HepG2 (cell line): ENCODE results near the gene LSR. TPM values are rescaled to one million over a fixed set of nuclear protein-coding genes. Genes with fewer than 3 reads are reported as not detected.

ENCODE experiments used
- AKAP8 ChIP-seq: sonication (generic); formaldehyde crosslinking; IDR thresholded peaks from 2 replicates; pipeline ENCODE4 v1.5.1; 2020; ENCODE audit warnings: mild to moderate bottlenecking, missing genetic modification reagents
- CBX5 ChIP-seq: sonication (generic); formaldehyde crosslinking; IDR thresholded peaks from 2 replicates; pipeline ENCODE4 v1.4.0; 2020; ENCODE audit warnings: missing genetic modification reagents, borderline replicate concordance
- GPN1 ChIP-seq: sonication (generic); formaldehyde crosslinking; IDR thresholded peaks from 2 replicates; pipeline ENCODE4 v1.5.1; 2020; ENCODE audit warnings: missing genetic modification reagents, borderline replicate concordance
- KDM2A ChIP-seq: sonication (generic); formaldehyde crosslinking; IDR thresholded peaks from 2 replicates; pipeline ENCODE4 v1.4.0; 2020; ENCODE audit warnings: low read depth, missing genetic modification reagents, borderline replicate concordance
- PRPF4 ChIP-seq: fragments of 200-400 bp; formaldehyde crosslinking; IDR thresholded peaks from 2 replicates; pipeline ENCODE4 v1.6.1; 2016; ENCODE audit warnings: low read length, low read depth; ENCODE audit not compliant: poor library complexity, severe bottlenecking
- SRSF4 ChIP-seq: fragments of 200-400 bp; formaldehyde crosslinking; IDR thresholded peaks from one replicate; pipeline ENCODE4 v1.6.1; 2018; ENCODE audit warnings: mild to moderate bottlenecking, low read depth, low read length, moderate library complexity; ENCODE audit not compliant: poor library complexity, severe bottlenecking
- ZBTB7B ChIP-seq: sonication (generic); formaldehyde crosslinking; IDR thresholded peaks from 2 replicates; pipeline ENCODE4 v1.4.0; 2020; ENCODE audit warnings: missing genetic modification reagents
- ZNF383 ChIP-seq: sonication (generic); formaldehyde crosslinking; IDR thresholded peaks from 2 replicates; pipeline ENCODE4 v1.4.0; 2020; ENCODE audit warnings: missing genetic modification reagents, mild to moderate bottlenecking, borderline replicate concordance
- polyA plus RNA-seq, 8 experiments: library from polyadenylated mRNA; depleted of rRNA in 3 of 8; stranded (reverse) in 7 of 8; unstranded in 1 of 8; fragments of >200 nt; fragmentation: Illumina TruSeq in 4 of 8; extraction: Trizol in 4 of 8; gene quantifications; 2 replicates each; pipeline versions ENCODE4 v1.2.1 to v1.2.3, GENCODE V29; 2011 to 2016; ENCODE audit warnings: low read depth in 4 of 8, missing spikeins in 1 of 8, mixed read lengths in 1 of 8; ENCODE audit not compliant: insufficient read depth in 1 of 8
- total RNA-seq, 5 experiments: library from RNA; depleted of rRNA; stranded (reverse); fragments of >200 nt; fragmentation: Illumina TruSeq; extraction: Trizol; gene quantifications; 2 replicates each; pipeline ENCODE4 v1.2.3, GENCODE V29; 2016; ENCODE audit warnings: low read depth in 1 of 5
- TF ChIP-seq, protein P1 (sequence below): sonication (generic); formaldehyde crosslinking; IDR thresholded peaks from 2 replicates; pipeline ENCODE4 v1.4.0; 2020; ENCODE audit warnings: missing genetic modification reagents
- TF ChIP-seq, protein P2 (sequence below): IDR thresholded peaks from 2 replicates; pipeline ENCODE4 v1.6.1; 2016; ENCODE audit warnings: missing compliant biosample characterization, missing genetic modification reagents, borderline replicate concordance
- TF ChIP-seq, protein P3 (sequence below): sonication (generic); formaldehyde crosslinking; IDR thresholded peaks from 2 replicates; pipeline ENCODE4 v1.8.0; 2022; ENCODE audit warnings: low read depth, missing genetic modification reagents
- TF ChIP-seq, protein P4 (sequence below): sonication (generic); formaldehyde crosslinking; IDR thresholded peaks from 2 replicates; pipeline ENCODE4 v1.4.0; 2020; ENCODE audit warnings: missing genetic modification reagents
- TF ChIP-seq, protein P5 (sequence below): sonication (generic); formaldehyde crosslinking; IDR thresholded peaks from 2 replicates; pipeline ENCODE4 v1.4.0; 2020; ENCODE audit warnings: missing genetic modification reagents

LSR gene
- total and polyA plus RNA-seq, 2 of the 13 experiments (the other 11 are each of a cell fraction or from before 2014, with no cell fraction given): 29.2 to 79.2 TPM

DNA sequence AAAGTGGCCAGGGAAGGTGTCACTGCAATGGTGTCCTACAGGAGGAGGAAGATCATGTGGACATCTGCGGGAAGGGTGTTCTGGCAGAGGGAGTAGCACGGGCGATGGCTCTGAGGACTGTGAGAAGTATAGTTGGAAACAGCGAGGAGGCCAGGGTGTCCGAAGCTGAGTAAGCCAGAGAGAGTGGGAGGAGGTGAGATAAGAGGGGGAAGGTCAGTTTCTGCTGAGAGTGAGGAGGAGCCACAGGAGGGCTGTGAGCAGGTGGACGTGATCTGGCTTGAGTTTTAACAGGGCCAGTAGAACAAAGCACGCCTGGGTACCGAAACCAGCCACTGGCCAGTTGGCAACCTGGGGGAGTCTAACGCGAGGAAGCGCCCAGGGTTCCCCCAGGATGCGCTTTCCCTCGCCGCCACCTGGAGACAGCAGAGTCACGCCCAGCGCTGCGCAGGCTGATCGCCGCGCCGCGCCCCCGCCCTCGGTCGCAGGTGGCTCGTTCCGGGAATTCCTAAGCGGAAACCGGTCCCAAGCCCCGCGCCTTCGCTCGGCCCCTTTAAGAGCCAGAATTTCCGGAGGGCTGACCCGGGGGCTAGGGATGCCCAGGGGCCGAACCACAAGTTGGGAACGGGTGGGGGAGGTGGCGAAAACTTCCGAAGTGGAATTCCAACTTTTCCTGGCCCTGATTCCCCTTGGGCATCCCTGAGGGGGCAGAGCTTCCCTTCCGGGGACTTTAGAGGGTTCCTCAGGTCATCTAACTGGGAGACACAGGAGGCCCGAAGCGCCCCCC, 1.1 kb upstream of the LSR start (continued):
- no peak for TF ChIP-seq PRPF4
- TF ChIP-seq, protein P1, sequence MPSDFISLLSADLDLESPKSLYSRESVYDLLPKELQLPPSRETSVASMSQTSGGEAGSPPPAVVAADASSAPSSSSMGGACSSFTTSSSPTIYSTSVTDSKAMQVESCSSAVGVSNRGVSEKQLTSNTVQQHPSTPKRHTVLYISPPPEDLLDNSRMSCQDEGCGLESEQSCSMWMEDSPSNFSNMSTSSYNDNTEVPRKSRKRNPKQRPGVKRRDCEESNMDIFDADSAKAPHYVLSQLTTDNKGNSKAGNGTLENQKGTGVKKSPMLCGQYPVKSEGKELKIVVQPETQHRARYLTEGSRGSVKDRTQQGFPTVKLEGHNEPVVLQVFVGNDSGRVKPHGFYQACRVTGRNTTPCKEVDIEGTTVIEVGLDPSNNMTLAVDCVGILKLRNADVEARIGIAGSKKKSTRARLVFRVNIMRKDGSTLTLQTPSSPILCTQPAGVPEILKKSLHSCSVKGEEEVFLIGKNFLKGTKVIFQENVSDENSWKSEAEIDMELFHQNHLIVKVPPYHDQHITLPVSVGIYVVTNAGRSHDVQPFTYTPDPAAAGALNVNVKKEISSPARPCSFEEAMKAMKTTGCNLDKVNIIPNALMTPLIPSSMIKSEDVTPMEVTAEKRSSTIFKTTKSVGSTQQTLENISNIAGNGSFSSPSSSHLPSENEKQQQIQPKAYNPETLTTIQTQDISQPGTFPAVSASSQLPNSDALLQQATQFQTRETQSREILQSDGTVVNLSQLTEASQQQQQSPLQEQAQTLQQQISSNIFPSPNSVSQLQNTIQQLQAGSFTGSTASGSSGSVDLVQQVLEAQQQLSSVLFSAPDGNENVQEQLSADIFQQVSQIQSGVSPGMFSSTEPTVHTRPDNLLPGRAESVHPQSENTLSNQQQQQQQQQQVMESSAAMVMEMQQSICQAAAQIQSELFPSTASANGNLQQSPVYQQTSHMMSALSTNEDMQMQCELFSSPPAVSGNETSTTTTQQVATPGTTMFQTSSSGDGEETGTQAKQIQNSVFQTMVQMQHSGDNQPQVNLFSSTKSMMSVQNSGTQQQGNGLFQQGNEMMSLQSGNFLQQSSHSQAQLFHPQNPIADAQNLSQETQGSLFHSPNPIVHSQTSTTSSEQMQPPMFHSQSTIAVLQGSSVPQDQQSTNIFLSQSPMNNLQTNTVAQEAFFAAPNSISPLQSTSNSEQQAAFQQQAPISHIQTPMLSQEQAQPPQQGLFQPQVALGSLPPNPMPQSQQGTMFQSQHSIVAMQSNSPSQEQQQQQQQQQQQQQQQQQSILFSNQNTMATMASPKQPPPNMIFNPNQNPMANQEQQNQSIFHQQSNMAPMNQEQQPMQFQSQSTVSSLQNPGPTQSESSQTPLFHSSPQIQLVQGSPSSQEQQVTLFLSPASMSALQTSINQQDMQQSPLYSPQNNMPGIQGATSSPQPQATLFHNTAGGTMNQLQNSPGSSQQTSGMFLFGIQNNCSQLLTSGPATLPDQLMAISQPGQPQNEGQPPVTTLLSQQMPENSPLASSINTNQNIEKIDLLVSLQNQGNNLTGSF (CRISPR knock-in tag): no peak
- no peak for TF ChIP-seq AKAP8 (CRISPR knock-in tag)
- TF ChIP-seq KDM2A (CRISPR knock-in tag): peak; percentile 82
- TF ChIP-seq, protein P2, sequence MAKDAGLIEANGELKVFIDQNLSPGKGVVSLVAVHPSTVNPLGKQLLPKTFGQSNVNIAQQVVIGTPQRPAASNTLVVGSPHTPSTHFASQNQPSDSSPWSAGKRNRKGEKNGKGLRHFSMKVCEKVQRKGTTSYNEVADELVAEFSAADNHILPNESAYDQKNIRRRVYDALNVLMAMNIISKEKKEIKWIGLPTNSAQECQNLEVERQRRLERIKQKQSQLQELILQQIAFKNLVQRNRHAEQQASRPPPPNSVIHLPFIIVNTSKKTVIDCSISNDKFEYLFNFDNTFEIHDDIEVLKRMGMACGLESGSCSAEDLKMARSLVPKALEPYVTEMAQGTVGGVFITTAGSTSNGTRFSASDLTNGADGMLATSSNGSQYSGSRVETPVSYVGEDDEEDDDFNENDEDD (CRISPR knock-in tag): peak; percentile 72; the same call in 1 of the 2 replicates
- TF ChIP-seq SRSF4: no peak
- TF ChIP-seq GPN1 (CRISPR knock-in tag): no peak
- TF ChIP-seq ZBTB7B (CRISPR knock-in tag): no peak
- no peak for TF ChIP-seq ZNF383
- TF ChIP-seq CBX5 (CRISPR knock-in tag): no peak
- TF ChIP-seq, protein P3, sequence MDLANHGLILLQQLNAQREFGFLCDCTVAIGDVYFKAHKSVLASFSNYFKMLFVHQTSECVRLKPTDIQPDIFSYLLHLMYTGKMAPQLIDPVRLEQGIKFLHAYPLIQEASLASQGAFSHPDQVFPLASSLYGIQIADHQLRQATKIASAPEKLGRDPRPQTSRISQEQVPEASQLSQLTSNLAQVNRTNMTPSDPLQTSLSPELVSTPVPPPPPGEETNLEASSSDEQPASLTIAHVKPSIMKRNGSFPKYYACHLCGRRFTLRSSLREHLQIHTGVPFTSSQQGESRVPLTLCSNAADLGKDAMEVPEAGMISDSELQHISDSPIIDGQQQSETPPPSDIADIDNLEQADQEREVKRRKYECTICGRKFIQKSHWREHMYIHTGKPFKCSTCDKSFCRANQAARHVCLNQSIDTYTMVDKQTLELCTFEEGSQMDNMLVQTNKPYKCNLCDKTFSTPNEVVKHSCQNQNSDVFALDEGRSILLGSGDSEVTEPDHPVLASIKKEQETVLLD: no peak; the same call in 1 of the 2 replicates
- TF ChIP-seq, protein P4, sequence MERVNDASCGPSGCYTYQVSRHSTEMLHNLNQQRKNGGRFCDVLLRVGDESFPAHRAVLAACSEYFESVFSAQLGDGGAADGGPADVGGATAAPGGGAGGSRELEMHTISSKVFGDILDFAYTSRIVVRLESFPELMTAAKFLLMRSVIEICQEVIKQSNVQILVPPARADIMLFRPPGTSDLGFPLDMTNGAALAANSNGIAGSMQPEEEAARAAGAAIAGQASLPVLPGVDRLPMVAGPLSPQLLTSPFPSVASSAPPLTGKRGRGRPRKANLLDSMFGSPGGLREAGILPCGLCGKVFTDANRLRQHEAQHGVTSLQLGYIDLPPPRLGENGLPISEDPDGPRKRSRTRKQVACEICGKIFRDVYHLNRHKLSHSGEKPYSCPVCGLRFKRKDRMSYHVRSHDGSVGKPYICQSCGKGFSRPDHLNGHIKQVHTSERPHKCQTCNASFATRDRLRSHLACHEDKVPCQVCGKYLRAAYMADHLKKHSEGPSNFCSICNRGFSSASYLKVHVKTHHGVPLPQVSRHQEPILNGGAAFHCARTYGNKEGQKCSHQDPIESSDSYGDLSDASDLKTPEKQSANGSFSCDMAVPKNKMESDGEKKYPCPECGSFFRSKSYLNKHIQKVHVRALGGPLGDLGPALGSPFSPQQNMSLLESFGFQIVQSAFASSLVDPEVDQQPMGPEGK (CRISPR knock-in tag): peak; percentile 85
- TF ChIP-seq, protein P5, sequence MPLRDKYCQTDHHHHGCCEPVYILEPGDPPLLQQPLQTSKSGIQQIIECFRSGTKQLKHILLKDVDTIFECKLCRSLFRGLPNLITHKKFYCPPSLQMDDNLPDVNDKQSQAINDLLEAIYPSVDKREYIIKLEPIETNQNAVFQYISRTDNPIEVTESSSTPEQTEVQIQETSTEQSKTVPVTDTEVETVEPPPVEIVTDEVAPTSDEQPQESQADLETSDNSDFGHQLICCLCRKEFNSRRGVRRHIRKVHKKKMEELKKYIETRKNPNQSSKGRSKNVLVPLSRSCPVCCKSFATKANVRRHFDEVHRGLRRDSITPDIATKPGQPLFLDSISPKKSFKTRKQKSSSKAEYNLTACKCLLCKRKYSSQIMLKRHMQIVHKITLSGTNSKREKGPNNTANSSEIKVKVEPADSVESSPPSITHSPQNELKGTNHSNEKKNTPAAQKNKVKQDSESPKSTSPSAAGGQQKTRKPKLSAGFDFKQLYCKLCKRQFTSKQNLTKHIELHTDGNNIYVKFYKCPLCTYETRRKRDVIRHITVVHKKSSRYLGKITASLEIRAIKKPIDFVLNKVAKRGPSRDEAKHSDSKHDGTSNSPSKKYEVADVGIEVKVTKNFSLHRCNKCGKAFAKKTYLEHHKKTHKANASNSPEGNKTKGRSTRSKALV (CRISPR knock-in tag): peak; percentile 52; the same call in 1 of the 2 replicates
